ACHN (cell line): ENCODE measurements around the gene TFEB.

ENCODE experiments used
- DNase-seq: peaks from one replicate; pipeline ENCODE4 v3.0.0-alpha.2; 2015
- in situ Hi-C: cut with HindIII; loops from 2 replicates; pipeline ENCODE4 v1.10.0; 2017; ENCODE audit warnings: low sequenced_read_pairs, low pct_ligation_motif_present, low pct_unique_long_range_greater_than_20kb

TFEB gene

DNA sequence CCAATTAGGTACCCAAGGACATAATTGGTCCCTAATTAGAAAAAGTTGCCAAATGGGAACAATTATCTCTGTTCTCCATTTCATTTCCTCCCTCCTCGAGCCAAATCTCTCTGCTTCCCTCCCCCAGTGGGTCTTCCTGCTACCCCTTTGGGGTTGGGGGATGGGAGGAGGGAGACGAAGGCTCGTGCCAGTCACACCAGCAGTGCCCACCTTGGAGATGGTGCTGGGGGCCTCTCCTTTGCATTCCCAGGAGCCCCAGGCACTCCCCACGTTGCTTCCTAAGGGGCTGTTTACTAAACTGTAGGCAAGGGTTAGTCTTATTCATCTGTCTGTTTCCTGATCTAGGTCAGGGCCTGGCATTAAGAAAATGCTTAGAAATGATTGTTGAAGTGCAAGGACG is 64.0 kb downstream of the TFEB start:
- no peak for DNase-seq
- in situ Hi-C loops: no loop called here

DNA sequence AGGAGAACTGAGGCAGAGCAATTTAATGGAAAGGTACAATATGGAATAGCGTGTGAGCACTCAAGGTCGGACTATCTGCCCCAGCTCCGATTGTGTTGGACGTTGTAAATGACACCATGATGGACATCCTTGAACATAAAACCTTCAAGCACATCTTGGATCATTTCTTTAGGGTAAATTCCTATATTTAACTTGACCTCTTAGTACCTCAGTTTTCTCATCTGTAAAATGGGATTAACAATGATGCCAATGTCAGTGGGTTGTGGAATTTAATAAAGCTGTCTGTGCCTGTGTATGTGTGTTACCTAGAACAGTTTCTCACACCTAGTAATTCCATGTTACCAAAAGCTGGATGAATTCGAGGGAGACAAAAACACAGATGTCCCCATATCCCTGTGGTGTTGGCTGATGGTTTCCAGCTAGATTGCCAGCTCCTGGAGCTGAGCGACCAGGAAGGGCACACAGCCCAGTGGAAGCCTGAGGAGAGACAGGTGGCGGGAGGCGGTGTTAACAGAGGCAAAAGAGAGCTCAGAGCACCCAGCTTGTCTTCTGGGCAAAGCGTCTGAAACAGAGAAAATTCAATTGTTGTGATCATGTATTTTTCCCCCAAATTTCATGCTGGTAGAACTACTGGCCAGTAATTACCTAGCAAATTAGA is 64.6 kb downstream of the TFEB start:
- DNase-seq: no peak
- in situ Hi-C loops: no loop called here

DNA sequence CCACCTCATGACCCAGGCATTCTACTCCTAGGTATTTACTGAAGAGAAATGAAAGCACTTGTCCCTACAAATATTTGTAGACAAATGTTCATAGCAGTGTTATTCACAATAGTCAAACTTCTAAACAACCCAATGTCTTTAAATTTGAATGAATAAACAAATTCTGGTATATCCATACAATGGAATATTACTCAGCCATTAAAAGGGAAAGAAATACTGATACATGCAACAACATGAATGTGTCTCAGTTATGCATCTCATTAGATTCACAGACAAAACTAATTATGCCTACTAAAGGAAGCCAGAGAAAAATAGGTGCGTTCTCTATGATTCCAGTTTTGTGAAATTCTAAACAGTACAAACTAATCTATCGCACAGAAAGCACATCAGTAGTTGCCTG is 66.4 kb downstream of the TFEB start:
- DNase-seq: no peak
- in situ Hi-C loops: no loop called here

DNA sequence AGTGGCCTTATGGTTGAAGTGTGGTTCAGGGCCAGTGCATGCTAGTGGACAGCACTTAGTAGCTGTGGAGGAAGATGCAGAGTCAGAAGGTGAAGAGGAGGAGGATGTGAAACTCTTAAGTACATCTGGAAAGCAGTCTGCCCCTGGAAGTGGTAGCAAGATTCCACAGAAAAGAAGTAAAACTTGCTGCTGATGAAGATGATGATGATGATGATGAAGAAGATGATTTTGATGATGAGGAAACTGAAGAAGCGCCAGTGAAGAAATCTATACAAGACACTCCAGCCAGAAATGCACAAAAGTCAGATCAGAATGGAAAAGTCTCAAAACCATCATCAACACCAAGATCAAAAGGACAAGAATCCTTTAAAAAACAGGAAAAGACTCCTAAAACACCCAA is 68.2 kb downstream of the TFEB start:
- DNase-seq: no peak
- in situ Hi-C loops: no loop called here

DNA sequence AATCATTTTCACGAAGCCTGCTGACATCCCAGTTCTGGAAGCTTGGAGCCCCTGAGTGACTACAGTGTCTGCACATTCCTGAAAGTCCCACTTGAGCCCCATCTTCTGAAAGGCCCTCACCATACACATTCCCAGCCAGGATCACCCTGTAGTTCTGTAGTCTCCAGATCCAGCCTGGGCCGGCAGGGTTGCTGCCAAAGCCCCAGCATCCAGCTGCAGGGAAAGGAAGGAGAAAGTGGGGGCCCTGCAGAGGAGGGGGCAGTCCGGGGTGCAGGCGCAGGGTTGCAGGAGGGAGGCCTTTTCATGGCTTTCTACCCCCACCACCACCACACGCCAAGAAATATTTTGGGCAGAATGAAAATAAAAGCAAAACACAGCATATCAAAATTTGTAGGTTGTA is 71.1 kb downstream of the TFEB start:
- in situ Hi-C loops: no loop called here
- no peak for DNase-seq

DNA sequence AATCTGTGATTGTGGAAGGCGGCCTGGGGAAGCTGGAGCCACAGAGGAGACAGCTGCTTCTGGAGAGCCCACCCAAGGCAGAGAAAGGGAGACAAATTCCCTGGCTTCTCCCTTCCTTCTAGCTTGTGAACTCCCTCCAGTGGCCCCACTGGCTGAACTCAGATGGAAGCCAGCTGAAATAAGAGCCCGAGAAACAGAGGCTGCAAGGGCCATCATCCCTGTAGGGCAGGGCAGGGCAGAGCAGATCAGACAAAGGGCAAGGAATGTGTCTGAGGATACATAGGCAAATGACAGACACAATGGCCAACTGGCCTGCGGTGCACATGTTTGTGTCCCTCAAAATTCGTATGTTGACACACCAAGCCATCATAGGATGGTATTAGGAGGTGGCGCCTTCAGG is 71.8 kb downstream of the TFEB start:
- in situ Hi-C loops: no loop called here
- no peak for DNase-seq

DNA sequence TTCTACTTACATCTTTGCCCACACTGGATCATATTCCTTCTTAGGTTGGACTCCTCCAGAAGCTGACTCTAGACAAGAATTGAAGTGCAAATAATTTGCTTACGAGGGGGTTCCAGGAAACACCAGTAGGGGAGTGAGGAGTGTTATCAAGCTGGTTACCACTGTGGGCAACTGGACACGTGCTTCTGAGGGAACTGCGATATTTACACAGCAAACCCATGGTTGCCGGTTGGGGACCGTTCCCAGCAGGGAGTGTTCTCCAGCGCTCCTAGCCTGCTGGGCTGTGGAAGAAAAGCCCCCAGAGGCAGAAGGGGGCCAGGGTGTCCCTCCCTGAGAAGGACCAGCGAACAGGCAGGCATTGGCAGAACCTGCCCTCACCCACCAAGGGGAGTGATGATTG is 75.5 kb downstream of the TFEB start:
- DNase-seq: no peak
- in situ Hi-C loops: no loop called here

DNA sequence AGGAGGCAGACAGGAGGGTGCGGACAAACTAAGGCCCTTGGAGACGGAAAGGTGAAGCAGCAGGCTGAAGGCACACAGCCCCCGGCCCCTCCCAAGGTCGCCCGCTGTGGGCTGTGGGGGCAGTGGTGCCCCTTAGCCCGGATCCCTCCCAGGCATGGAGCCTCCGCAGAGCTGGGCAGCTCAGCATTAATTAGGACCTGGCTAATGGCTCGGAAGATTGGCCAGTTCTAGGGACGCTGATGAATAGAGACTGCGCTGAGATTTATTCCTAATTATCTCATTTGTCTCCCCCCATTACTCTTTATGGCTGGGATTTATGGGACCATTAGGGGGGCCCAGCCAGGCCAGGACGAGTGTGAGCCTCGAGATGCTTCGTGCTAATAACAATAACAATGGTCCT is 76.8 kb downstream of the TFEB start:
- in situ Hi-C loops: no loop called here
- DNase-seq: no peak

DNA sequence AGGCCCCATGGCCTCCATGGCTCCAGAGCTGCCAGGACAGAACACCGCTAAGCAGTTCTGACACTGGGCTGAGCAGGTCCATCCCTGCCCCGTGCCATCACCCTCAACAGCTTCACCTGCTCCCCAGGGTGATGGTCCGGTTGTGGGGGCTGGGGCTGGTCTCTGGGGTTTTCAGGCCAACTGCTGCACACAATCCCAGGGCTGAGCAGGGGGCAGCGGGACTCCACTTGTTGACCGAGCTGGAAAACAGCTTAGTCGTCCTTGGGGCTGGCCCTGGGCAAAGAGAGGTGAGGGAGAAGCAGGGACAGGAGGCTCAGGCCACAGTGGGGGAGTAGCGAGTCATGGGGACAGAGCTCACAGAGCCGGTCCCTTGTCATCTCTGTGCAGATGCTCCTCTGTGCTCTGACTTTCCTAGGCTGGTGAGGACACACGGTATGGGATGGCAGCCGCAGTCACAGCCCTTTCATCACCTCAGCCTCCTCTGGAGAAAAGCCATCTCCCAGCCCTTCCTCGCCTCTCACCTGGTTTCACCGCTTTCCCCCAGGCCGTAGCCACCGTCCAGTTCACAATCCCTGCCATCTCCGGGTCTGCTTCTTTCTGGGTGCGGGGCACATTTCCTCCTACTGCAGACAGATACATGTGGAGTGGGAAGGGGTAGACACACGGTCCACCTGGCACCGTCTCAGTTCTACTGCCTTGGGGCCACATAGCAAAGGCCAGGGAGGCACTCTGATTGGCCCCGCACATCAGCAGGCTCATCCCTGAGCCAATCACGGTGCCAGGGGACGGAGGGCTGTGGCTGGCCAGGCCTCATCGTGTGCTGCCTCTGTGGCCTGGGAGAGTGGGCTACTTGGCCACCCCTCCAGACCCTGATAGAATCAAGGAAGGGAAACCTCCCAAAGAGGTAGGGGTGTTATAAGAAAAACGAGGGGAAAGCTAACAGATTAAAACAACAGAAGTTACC is 78.0 kb downstream of the TFEB start:
- DNase-seq: no peak
- in situ Hi-C loops: no loop called here

DNA sequence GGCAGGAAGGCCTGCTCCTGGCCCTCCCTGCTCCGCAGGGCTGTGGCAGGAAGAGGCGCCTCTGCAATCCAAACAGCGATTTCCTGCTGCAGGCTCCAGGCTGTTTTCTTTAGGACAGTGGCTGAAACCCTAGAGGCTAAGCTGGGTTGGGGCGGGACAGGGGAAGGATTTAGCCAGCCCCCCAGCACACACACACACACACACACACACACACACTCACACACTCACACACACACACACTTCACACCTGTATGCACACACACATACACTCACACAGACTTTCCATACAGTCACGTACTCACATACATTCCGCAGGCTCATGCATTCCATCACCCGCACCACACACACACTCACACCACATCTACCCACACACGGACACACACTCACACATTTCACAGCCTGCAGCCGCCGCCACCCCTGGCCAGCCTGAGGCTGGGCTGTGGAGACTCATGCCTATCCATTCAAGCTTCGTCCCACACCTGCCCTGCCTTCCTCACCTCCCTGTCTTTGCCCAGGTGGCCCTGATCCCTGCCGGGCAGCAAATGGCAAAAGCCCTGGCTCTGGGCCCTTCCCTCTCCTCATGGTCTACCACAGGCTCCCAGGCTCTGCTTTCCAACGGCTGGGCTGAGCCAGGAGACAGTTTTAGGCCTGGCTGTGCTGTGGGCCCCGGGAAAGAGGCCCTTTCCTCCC is 79.3 kb downstream of the TFEB start:
- in situ Hi-C loops: no loop called here
- DNase-seq: no peak

DNA sequence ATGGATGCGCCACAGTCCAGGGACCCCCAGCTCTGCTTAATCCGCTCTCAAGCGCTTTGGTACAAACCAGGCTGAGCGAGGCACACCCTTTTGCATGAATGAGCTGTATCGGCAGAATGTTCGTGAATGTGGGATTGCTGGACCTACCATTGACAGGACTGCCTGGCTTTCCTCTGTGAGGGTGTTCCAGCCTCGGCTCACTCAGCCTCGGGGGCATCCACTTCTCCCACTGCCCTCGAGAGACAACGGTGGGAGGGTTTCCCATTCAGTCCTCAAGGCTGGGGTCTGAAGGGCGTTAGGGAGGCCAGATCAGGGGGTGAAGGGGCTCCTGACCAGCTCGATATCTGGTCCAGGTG is 79.8 kb downstream of the TFEB start:
- in situ Hi-C loops: no loop called here
- DNase-seq: no peak

DNA sequence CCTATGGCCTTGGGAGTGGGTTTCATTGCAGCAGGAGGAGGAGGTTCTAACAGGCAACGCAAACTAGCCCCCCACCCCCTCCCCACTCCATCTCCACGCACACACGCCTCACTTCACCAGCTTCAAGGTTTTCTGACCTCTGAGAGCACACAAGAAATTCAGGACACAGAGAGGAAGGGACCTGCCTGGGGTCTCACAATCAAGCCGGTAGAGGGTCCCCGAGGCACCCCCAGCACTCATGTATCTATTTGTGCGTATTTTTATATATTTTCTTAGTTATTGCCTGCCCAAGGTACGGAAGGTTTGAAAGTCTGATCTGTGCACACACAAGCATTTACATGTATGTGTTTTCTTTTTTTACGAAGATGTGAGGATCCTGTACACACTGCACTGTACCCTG is 80.2 kb downstream of the TFEB start:
- DNase-seq: no peak
- in situ Hi-C loops: no loop called here

DNA sequence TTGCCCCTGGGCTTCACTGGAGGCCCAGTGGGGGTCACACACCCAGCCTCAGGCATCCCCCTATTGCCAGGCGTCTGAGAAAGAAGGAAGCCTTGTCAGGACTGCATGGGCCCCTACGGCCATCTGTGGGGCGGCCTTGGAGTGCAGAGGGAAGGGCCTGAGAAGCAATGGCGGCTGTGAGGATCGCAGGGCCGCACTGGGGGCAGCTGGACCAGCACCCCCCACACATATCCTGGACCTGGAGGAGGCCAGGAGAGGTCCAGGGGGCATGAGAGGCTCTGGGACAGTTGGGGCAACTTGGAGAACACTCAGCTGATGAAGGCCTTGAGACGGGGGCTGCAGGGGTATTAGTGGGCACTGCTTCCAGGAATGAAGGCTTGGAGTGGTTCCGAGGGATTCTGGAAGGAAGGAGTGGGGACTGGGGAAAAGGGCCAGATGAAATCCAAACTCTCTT is 80.7 kb downstream of the TFEB start:
- DNase-seq: no peak
- in situ Hi-C loops: no loop called here

DNA sequence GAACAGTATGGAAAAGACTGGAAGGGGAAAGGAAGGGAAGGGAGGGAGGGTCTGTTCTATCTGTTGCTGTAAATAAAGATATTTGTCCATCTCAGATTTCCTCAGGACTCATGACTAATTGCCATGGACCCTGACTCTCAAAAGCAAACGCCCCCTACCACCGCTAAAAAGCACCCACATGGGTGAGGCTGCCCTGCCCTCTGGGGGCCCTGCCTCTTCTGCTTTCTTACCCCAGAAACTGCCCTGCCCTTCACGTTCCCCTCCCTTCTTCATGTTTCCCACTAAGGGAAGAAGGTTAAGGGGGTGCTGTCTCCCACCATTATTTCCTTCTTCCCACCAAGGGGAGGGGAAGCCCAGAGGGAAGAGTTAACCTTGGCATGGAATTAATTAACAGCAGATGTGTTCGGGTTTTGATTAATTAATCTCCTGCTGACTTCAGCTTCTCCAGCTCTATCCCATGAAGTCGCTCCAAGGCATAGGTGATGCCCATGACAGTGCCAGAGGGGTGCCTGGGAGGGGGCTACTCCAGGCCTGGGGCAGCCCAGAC is 81.2 kb downstream of the TFEB start:
- no peak for DNase-seq
- in situ Hi-C loops: no loop called here

DNA sequence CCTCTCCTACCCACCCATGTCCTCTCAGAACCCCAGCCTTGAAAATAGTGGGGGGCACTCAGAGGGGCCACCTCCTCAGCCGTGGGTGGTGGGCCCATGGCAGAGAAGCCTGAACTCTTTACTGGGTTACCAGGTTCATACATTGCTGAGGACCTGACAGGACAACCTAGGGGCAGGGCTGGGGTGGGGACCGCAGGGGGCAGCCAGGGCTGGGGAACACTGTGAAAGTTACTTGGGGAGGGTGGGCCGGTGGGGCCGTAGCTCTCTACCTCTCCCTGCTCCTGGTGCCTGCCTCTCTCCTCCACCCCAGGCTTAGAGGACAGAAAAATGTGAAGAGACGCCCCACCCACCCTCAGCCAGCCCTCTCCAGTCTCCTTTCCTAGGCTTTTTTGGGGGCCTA is 81.7 kb downstream of the TFEB start:
- DNase-seq: no peak
- in situ Hi-C loops: no loop called here

DNA sequence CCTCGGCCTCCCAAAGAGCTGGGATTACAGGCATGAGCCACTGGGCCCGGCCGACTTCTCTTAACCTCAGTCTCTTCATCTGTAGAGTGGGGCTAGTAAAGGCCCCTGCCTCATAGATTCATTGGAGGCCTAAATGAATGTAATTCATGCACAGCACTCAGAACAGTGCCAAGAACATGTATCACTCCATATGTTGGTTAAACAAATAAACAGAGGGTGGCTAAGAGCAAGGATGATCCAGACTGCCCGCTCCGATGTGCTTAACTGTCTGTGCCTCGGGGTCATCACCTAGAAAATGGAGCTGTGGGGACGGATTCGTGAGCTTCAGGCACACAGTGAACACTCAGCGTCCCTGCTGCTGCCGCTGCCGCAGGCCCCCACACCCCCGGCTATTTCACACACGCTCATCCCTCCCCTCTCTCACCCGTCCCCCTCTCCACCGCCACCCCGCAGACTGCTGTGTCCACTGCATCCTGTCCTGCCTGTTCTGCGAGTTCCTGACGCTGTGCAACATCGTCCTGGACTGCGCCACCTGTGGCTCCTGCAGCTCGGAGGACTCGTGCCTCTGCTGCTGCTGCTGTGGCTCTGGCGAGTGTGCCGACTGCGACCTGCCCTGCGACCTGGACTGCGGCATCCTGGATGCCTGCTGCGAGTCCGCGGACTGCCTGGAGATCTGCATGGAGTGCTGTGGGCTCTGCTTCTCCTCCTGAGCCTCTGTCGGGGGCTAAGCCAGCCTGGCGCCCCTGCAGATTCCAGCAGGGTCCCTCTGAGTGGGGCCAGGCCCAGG is 82.3 kb downstream of the TFEB start:
- in situ Hi-C loops: no loop called here
- no peak for DNase-seq

DNA sequence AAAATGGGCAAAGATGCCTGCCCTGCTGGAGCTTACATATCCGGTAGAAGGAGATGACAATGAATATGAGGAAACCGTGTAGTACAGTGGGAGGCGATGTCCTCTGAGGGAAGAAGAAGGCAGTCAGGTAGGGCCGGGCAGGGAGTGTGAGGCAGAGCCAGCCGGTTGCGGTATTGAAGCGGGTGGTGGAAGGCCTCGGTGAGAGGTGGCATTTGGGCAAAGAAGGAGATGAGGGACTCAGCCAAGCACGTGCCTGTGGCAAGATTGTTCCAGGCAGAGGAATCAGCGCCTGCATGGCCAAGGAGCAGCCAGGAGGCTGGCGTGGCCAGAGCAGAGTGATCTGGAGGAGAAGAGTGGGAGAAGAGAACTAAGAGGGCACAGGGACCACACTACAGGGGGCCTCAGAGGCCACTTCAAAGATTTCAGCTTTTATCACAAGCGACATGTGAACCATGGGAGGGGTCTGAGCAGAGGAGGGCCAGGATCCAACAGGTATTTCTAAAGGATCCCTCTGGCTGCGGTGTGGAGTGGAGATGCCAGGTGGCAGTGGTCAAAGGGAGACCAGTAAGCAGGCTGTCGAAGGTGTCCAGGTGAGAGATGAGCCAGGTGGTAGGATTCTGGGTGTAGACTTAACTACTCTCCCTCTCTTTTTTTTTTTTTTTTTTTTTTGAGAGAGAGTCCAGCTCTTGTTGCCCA is 83.3 kb downstream of the TFEB start:
- DNase-seq: no peak

More for the DNA sequence above, 83.3 kb downstream of the TFEB start:
- in situ Hi-C loops: no loop called here
